C4-2B (cell line): Measurements from ENCODE around the gene SDHAF2.

Experiments
- H3K27ac ChIP-seq: fragments of 450-650 bp; 2 replicates; pipeline ENCODE4 v1.5.1; 2017
- CTCF ChIP-seq: fragments of 450-650 bp; conservative IDR thresholded peaks from 2 replicates; pipeline ENCODE4 v1.5.1; 2017; ENCODE audit warnings: mild to moderate bottlenecking
- ZFX ChIP-seq: fragments of 450-650 bp; IDR thresholded peaks from 2 replicates; pipeline ENCODE4 v1.6.1; 2017

The SDHAF2 gene

GRCh38 chr11:61468002-61468401 lies 38.1 kb downstream of the SDHAF2 start:
- TF ChIP-seq ZFX (no peak), CTCF (no peak)
- no peak overlapping the region for H3K27ac ChIP-seq

GRCh38 chr11:61472282-61472681 lies 42.4 kb downstream of the SDHAF2 start:
- TF ChIP-seq CTCF (no peak), ZFX (no peak)
- no peak overlapping the region for H3K27ac ChIP-seq

- TF ChIP-seq ZFX (no peak), CTCF (no peak)
- no peak overlapping the region for H3K27ac ChIP-seq
Observed at GRCh38 chr11:61472868-61473267, 42.9 kb downstream of the SDHAF2 start.

- TF ChIP-seq ZFX (no peak), CTCF (no peak)
- no peak overlapping the region for H3K27ac ChIP-seq
Observed at GRCh38 chr11:61473370-61474012, 43.6 kb downstream of the SDHAF2 start.

- H3K27ac ChIP-seq = no peak overlapping the region
- TF ChIP-seq CTCF (no peak), ZFX (no peak)
Observed at GRCh38 chr11:61474013-61474643, 44.2 kb downstream of the SDHAF2 start.

- TF ChIP-seq ZFX (no peak), CTCF (no peak)
- H3K27ac ChIP-seq = no peak overlapping the region
Observed at GRCh38 chr11:61475433-61475832, 45.5 kb downstream of the SDHAF2 start.

GRCh38 chr11:61476371-61476770 lies 46.4 kb downstream of the SDHAF2 start:
- TF ChIP-seq ZFX (no peak), CTCF (no peak)
- no peak overlapping the region for H3K27ac ChIP-seq
